IPS-20b (cell line): Measurements from ENCODE around the gene DUS1L.

ENCODE experiments used
- H3K27ac ChIP-seq: one replicate; pipeline ENCODE4 v1.5.1; 2013; ENCODE audit warnings: low read length
- H3K27me3 ChIP-seq: 2 replicates; pipeline ENCODE4 v1.6.1; 2013; ENCODE audit warnings: mild to moderate bottlenecking, low read length, inconsistent platforms; ENCODE audit not compliant: insufficient read depth
- H3K36me3 ChIP-seq: 2 replicates; pipeline ENCODE4 v1.6.1; 2013; ENCODE audit warnings: low read depth, mild to moderate bottlenecking, inconsistent platforms, low read length, moderate library complexity; ENCODE audit not compliant: insufficient read depth
- H3K4me1 ChIP-seq: 2 replicates; pipeline ENCODE4 v1.6.1; 2013; ENCODE audit warnings: mild to moderate bottlenecking, control low read depth, inconsistent platforms, low read length, moderate library complexity; ENCODE audit not compliant: insufficient read depth
- H3K4me3 ChIP-seq: 2 replicates; pipeline ENCODE4 v1.5.1; 2013; ENCODE audit warnings: mild to moderate bottlenecking, low read length, inconsistent platforms
- H3K9ac ChIP-seq: 2 replicates; pipeline ENCODE4 v1.6.1; 2013; ENCODE audit warnings: low read depth, mild to moderate bottlenecking, inconsistent platforms, low read length, moderate library complexity
- H3K9me3 ChIP-seq: 2 replicates; pipeline ENCODE4 v1.6.1; 2013; ENCODE audit warnings: mild to moderate bottlenecking, low read depth, low read length, inconsistent platforms; ENCODE audit not compliant: insufficient read depth

The DUS1L gene

DNA sequence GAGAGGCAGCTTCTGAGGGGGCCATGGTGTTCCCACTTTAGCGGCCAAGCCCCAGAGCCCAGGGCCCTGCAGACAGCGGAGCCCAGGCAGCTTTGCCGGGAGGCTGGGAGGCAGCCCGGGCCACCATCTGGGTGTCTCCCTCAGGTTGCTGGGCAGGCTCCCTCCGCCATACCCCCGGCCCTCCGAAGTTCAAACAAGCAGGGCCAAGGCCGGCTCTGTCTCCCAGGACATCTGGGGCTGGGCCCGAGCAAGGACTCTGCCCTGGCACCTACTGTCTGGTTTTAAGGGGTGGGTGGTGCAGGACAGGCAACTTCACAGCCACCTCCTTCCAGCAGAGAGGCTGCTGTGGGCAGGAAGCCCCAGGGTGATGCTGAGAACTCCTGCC is 2.6 kb downstream of the DUS1L start:
- Histone ChIP-seq H3K4me1 (peaks cover 4% of the 10 kb centered on the region; the same call in 1 of the 2 replicates), H3K4me3 (no peak overlapping the region), H3K27me3 (no peaks in the 10 kb centered on the region), H3K27ac (no peak overlapping the region), H3K9me3 (no peaks in the 10 kb centered on the region), H3K36me3 (peaks cover 42% of the 10 kb centered on the region), H3K9ac (no peak overlapping the region)

- Histone ChIP-seq H3K9me3 (no peaks in the 10 kb centered on the region), H3K36me3 (peaks cover 48% of the 10 kb centered on the region), H3K4me3 (no peak overlapping the region), H3K27me3 (no peaks in the 10 kb centered on the region), H3K4me1 (peaks cover 4% of the 10 kb centered on the region; the same call in 1 of the 2 replicates), H3K27ac (no peak overlapping the region), H3K9ac (no peak overlapping the region)
These were observed 3.3 kb downstream of the DUS1L start for GRCh38 chr17:82062076-82062983.

- H3K27me3 ChIP-seq, result no peaks in the 10 kb centered on the region
- H3K27ac ChIP-seq, result no peak overlapping the region
- H3K9me3 ChIP-seq, result no peaks in the 10 kb centered on the region
- H3K9ac ChIP-seq, result no peak overlapping the region
- H3K4me3 ChIP-seq, result no peak overlapping the region
- H3K36me3 ChIP-seq, result peaks cover 59% of the 10 kb centered on the region
- peaks cover 3% of the 10 kb centered on the region; the same call in 1 of the 2 replicates for H3K4me1 ChIP-seq
These were observed 4.3 kb downstream of the DUS1L start for GRCh38 chr17:82061047-82061925.

DNA sequence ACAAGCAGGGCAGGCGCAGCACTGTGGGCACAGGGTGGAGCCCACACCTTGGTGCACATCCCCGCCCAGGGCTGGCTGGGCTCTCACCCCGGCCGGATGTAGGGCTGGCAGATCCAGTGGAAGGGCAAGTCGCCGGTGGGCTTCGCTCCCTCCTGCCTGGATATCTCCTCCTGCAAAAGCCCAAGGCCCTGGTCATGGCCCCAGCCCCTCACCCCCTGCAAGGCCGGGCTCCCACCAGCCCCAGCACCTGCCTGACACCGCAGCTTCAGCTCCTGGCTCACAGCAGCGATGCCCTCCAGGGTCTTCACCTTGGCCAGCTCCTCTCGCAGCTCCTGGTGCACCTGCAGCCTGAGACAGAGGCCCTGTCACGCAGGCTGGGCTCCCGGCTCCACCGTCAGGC is 5.0 kb downstream of the DUS1L start:
- H3K27me3 ChIP-seq, result no peaks in the 10 kb centered on the region
- peaks cover 65% of the 10 kb centered on the region for H3K36me3 ChIP-seq
- no peak overlapping the region for H3K4me3 ChIP-seq
- H3K9ac ChIP-seq, result no peak overlapping the region
- H3K9me3 ChIP-seq, result no peaks in the 10 kb centered on the region
- no peak overlapping the region for H3K27ac ChIP-seq
- no peaks in the 10 kb centered on the region for H3K4me1 ChIP-seq

- H3K4me3 ChIP-seq, result no peak overlapping the region
- no peaks in the 10 kb centered on the region for H3K27me3 ChIP-seq
- no peaks in the 10 kb centered on the region for H3K9me3 ChIP-seq
- H3K9ac ChIP-seq, result no peak overlapping the region
- peaks cover 70% of the 10 kb centered on the region for H3K36me3 ChIP-seq
- no peaks in the 10 kb centered on the region for H3K4me1 ChIP-seq
- H3K27ac ChIP-seq, result no peak overlapping the region
These were observed 5.6 kb downstream of the DUS1L start for GRCh38 chr17:82060001-82060380.

DNA sequence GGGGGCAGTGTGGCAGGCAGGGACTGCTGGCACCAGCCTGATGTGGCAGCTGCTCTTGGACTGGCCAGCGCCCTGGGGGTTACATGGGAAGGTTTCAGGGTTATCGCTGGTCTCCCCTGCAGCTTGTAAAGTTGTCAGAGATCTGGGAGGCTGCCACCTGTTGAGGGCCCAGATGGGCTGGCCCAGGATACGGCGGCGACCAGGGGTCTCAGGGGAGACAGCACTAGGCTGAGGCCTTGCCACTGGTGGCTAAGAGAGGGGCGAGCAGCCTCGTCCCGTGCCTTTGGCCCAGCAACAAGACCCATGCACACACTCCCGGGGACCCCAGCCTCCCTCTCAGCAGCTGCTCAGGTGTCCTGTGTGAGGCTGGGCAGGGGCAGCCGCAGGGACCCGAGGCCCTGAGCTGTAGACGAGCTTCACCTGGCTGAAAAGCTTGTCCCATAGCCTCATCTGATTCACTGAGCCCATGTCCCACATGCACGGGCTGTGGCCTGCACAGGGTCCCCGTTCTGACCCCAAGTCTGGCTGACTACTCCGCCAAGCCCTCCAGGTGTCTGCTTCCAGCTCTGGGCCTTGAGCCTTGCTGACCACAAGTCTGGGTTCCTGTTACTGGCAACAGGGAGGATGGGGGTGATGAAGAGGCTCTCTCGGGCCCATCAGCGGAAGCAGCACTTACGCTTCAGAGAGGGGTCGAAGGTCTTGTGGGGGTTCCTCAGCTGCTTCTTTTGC is 6.2 kb downstream of the DUS1L start:
- Histone ChIP-seq H3K4me3 (no peak overlapping the region), H3K4me1 (no peaks in the 10 kb centered on the region), H3K27me3 (no peaks in the 10 kb centered on the region), H3K36me3 (peaks cover 75% of the 10 kb centered on the region), H3K27ac (no peak overlapping the region), H3K9me3 (no peaks in the 10 kb centered on the region), H3K9ac (no peak overlapping the region)

DNA sequence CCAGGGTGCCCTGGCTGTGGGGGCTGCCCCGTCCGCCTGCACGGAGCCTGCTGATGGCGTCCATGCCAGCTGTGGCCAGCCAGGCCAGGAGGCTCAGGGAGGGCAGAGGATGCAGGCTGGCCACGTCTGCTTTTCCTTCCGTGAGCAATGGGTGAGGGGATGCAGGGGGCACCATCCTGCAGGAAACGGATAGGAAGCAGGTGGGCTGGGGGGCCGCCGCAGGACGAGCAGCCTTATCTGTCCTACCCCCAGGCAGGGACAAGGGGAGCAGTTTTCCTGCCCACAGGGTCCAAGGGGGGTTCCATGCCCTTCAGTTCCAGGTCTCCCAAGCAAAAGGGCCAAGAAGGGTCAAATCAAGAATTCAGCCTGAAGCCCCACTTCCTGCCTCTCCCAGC is 6.8 kb downstream of the DUS1L start:
- no peaks in the 10 kb centered on the region for H3K4me1 ChIP-seq

GRCh38 chr17:82058230-82058854 is 7.3 kb downstream of the DUS1L start:
- H3K27me3 ChIP-seq, result no peaks in the 10 kb centered on the region
- no peak overlapping the region for H3K9ac ChIP-seq
- no peaks in the 10 kb centered on the region for H3K9me3 ChIP-seq
- no peak overlapping the region for H3K27ac ChIP-seq
- peaks cover 79% of the 10 kb centered on the region for H3K36me3 ChIP-seq
- no peak overlapping the region for H3K4me3 ChIP-seq
- H3K4me1 ChIP-seq, result no peaks in the 10 kb centered on the region

More for the DNA sequence above, 6.8 kb downstream of the DUS1L start:
- H3K36me3 ChIP-seq, result peaks cover 79% of the 10 kb centered on the region
- H3K9me3 ChIP-seq, result no peaks in the 10 kb centered on the region
- no peak overlapping the region for H3K4me3 ChIP-seq
- H3K27ac ChIP-seq, result no peak overlapping the region
- no peak overlapping the region for H3K9ac ChIP-seq
- no peaks in the 10 kb centered on the region for H3K27me3 ChIP-seq

DNA sequence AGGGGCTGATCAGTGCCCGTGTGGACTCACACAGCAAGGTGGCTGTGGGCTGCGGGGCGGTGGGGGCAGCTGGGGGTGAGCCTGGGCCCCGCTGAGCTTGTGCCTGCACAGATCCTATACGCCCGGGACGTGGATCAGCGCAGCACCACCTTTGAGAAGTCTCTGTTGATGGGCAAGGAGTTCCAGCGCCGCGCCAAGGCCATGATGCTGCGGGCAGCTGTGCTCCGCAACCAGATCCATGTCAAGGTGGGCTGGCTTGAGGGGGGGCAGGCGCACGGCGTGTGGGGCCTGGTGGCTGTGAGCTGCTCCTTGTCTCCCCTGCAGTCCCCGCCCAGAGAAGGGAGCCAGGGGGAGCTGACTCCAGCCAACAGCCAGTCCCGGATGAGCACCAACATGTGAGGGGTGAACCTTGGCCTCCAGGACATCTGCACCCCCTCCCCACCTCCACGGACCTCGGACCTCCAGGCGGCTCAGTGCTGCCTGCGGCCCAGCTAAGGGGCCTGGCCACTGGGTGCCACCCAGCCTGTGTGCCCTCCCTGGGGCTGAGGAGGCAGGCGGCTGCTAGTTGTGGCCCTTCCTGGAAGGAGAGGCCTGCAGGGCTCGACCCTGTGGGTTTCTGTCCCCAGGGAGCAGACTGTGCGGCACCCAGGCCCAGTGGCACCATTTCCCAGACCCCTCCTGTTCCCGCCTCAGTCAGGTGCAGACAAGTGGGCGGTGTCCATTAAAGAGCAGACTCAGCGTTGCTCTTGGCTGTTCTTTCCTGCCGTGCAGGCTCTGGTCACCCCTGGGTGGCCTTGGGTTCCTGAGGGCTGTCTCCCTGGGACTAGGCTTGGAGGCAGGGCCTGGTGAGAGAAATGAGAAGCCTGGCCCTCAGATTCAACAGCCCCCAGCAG is 8.6 kb downstream of the DUS1L start:
- no peak overlapping the region for H3K9ac ChIP-seq
- H3K4me1 ChIP-seq, result no peaks in the 10 kb centered on the region
- H3K27me3 ChIP-seq, result no peaks in the 10 kb centered on the region
- no peak overlapping the region for H3K4me3 ChIP-seq
- H3K9me3 ChIP-seq, result no peaks in the 10 kb centered on the region
- H3K36me3 ChIP-seq, result peaks cover 69% of the 10 kb centered on the region
- H3K27ac ChIP-seq, result no peak overlapping the region

- Histone ChIP-seq H3K4me3 (no peak overlapping the region), H3K9ac (no peak overlapping the region), H3K36me3 (peaks cover 64% of the 10 kb centered on the region), H3K27me3 (no peaks in the 10 kb centered on the region), H3K4me1 (no peaks in the 10 kb centered on the region), H3K9me3 (no peaks in the 10 kb centered on the region), H3K27ac (no peak overlapping the region)
These were observed 9.5 kb downstream of the DUS1L start for GRCh38 chr17:82055965-82056728.
